ENCODE results near the gene CDHR5.

The CDHR5 gene

DNA sequence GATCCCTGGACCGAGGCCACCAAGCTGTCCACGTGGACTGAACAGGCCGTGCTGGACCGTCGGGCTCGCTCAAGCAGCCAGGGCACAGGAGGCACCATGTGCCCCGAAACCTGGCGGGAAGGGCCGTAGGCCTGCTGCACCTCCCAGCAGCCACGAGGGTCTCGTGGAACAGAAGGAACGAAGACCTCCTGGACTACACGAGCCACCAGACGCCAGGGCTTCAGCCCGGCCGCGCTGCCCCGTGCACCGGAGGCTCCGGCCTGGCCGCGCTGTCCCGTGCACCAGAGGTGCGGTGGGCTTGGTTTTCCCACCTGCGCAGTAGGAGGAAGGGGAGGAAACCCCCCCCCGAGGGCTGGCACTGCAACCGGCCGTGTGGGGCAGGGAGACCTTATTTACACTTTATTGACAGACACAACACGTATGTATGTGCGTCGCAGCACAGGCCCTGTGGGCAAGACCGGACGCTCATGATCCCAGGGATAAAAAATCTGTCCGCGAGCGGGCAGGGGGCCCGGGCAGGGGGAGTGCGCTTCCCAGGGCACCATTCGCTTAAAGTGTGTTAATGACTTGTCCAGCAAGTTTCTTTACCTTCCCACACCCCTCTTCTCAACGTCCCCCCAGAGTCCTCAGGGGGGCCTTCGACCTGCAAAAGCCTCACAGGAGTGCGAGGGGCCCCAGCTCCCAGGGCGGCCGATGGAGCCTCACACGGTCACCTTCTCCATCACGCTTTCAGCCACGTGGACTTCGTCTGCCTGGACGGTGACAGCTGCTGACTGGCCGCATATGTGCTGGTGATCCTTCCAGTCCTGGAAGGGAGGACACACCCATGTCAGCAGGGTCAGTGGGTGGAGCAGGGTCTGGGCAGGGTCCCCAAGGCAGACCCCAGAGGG, 19.3 kb upstream of the CDHR5 start:
- H3K79me2 ChIP-seq (ENCODE audit: insufficient read depth, low read depth) = no peaks in the 10 kb centered on the region
- no peaks in the 10 kb centered on the region for H3K36me3 ChIP-seq (ENCODE audit: insufficient read depth)
- TF ChIP-seq, protein P1, sequence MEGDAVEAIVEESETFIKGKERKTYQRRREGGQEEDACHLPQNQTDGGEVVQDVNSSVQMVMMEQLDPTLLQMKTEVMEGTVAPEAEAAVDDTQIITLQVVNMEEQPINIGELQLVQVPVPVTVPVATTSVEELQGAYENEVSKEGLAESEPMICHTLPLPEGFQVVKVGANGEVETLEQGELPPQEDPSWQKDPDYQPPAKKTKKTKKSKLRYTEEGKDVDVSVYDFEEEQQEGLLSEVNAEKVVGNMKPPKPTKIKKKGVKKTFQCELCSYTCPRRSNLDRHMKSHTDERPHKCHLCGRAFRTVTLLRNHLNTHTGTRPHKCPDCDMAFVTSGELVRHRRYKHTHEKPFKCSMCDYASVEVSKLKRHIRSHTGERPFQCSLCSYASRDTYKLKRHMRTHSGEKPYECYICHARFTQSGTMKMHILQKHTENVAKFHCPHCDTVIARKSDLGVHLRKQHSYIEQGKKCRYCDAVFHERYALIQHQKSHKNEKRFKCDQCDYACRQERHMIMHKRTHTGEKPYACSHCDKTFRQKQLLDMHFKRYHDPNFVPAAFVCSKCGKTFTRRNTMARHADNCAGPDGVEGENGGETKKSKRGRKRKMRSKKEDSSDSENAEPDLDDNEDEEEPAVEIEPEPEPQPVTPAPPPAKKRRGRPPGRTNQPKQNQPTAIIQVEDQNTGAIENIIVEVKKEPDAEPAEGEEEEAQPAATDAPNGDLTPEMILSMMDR (conservative IDR thresholded peaks at IDR 0.05; ENCODE audit: low read depth, low read length) = no peak
- H3K4me1 ChIP-seq (ENCODE audit: low read depth, poor library complexity, severe bottlenecking) = peaks cover 49% of the 10 kb centered on the region
- H4K20me1 ChIP-seq (ENCODE audit: insufficient read depth) = no peaks in the 10 kb centered on the region
- H3K4me2 ChIP-seq = peak overlapping the region; percentile 45; the same call in 1 of the 2 replicates
- no peaks in the 10 kb centered on the region for H3K27me3 ChIP-seq (ENCODE audit: insufficient read depth, low read depth)
- H2AFZ ChIP-seq (ENCODE audit: low read depth) = no peak overlapping the region
- no peak overlapping the region for H3K4me3 ChIP-seq (IDR thresholded peaks at IDR 0.05; ENCODE audit: insufficient read depth, low read depth, low read length)
- no peak overlapping the region; the same call in 1 of the 2 replicates for H3K9ac ChIP-seq
- H3K27ac ChIP-seq = peak overlapping the region; percentile 67

DNA sequence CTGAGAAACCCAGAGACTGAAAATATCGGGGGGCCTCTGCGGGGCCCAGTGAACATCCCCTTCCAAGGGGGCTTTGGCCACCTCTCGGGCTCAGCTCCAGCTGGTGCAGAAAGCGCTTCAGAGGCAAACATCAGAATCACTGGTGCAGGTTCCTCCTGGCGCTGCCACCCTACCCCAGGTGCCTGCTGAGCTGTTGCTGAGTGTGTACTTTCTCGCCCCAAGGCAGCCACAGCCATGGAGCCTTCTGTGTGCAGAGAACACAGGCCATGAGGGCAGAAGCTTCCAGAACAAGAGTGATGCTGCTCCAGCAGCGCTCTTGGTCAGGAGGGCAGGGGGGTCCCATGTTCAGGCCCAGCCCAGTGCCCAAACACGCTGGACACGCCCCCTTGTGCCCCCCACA, 18.6 kb upstream of the CDHR5 start:
- H4K20me1 ChIP-seq (ENCODE audit: insufficient read depth) = no peaks in the 10 kb centered on the region
- no peak overlapping the region; the same call in 1 of the 2 replicates for H3K9ac ChIP-seq
- H3K4me2 ChIP-seq = peak overlapping the region; percentile 45; the same call in 1 of the 2 replicates
- H3K79me2 ChIP-seq (ENCODE audit: insufficient read depth, low read depth) = no peaks in the 10 kb centered on the region
- TF ChIP-seq, protein P1 (conservative IDR thresholded peaks at IDR 0.05; ENCODE audit: low read depth, low read length) = no peak
- peak overlapping the region; percentile 67 for H3K27ac ChIP-seq
- H2AFZ ChIP-seq (ENCODE audit: low read depth) = no peak overlapping the region
- no peaks in the 10 kb centered on the region for H3K36me3 ChIP-seq (ENCODE audit: insufficient read depth)
- H3K4me3 ChIP-seq (IDR thresholded peaks at IDR 0.05; ENCODE audit: insufficient read depth, low read depth, low read length) = no peak overlapping the region
- peaks cover 49% of the 10 kb centered on the region for H3K4me1 ChIP-seq (ENCODE audit: low read depth, poor library complexity, severe bottlenecking)
- no peaks in the 10 kb centered on the region for H3K27me3 ChIP-seq (ENCODE audit: insufficient read depth, low read depth)

DNA sequence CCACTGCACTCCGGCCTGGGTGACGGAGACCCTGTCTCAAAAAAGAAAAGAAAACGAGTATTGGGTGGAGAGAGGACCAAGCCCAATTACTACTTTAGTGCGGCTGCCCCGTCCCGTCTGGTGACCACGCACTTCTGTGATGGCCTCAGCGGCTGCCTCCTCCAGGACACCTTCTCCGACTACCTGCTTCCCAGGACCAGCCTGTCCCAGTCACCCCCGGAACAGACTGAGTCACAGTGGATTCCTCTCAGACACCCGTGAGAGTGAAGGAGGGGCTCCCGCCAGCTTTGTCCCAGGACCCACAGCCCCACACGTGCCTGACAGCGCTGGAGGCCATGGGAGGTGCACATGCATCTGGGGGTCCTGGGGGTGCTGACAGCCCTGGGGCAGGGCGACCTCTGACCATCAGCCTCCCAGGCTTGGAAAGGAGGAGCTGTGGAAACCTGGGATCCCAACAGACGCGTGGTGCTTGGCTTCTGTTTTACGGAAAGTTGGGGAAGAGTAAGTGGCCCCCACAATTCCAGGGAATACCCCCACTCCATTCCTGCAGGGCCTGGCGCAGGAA, 17.1 kb upstream of the CDHR5 start:
- Histone ChIP-seq H3K27ac (no peak overlapping the region), H3K27me3 (ENCODE audit: insufficient read depth, low read depth) (no peaks in the 10 kb centered on the region), H3K4me3 (IDR thresholded peaks at IDR 0.05; ENCODE audit: insufficient read depth, low read depth, low read length) (no peak overlapping the region), H4K20me1 (ENCODE audit: insufficient read depth) (no peaks in the 10 kb centered on the region), H3K79me2 (ENCODE audit: insufficient read depth, low read depth) (no peaks in the 10 kb centered on the region), H2AFZ (ENCODE audit: low read depth) (no peak overlapping the region), H3K4me2 (no peak overlapping the region), H3K9ac (no peak overlapping the region), H3K36me3 (ENCODE audit: insufficient read depth) (no peaks in the 10 kb centered on the region), H3K4me1 (ENCODE audit: low read depth, poor library complexity, severe bottlenecking) (peaks cover 41% of the 10 kb centered on the region)
- TF ChIP-seq, protein P1 (conservative IDR thresholded peaks at IDR 0.05; ENCODE audit: low read depth, low read length) = no peak

GRCh38 chr11:640021-640706, 15.4 kb upstream of the CDHR5 start:
- H3K4me3 ChIP-seq (IDR thresholded peaks at IDR 0.05; ENCODE audit: insufficient read depth, low read depth, low read length) = no peak overlapping the region
- no peaks in the 10 kb centered on the region for H4K20me1 ChIP-seq (ENCODE audit: insufficient read depth)

More at GRCh38 chr11:640021-640706, 15.4 kb upstream of the CDHR5 start:
- Histone ChIP-seq H3K27me3 (ENCODE audit: insufficient read depth, low read depth) (no peaks in the 10 kb centered on the region), H3K79me2 (ENCODE audit: insufficient read depth, low read depth) (no peaks in the 10 kb centered on the region), H3K4me2 (no peak overlapping the region), H3K4me1 (ENCODE audit: low read depth, poor library complexity, severe bottlenecking) (peaks cover 24% of the 10 kb centered on the region), H3K9ac (no peak overlapping the region), H2AFZ (ENCODE audit: low read depth) (no peak overlapping the region), H3K27ac (no peak overlapping the region), H3K36me3 (ENCODE audit: insufficient read depth) (no peaks in the 10 kb centered on the region)
- TF ChIP-seq, protein P1 (conservative IDR thresholded peaks at IDR 0.05; ENCODE audit: low read depth, low read length) = no peak
